HG02588 (cell line): Measurements from ENCODE around the gene METTL27.
"Not testable (repeated sequence)": the region's sequence is repeated elsewhere in the genome, so short reads cannot be mapped to it uniquely, and the experiment has no call there.

Experiments used
- ATAC-seq: cut with Tn5 transposase; IDR thresholded peaks from one replicate; pipeline ENCODE4 v1.9.1; 2021; ENCODE audit warnings: mild to moderate bottlenecking, moderate library complexity; ENCODE audit not compliant: unreplicated experiment

The METTL27 gene

GRCh38 chr7:73869011-73869798, 26.9 kb upstream of the METTL27 start:
- no peak for ATAC-seq

- ATAC-seq = no peak
These were observed 24.1 kb upstream of the METTL27 start for GRCh38 chr7:73866446-73866767.

DNA sequence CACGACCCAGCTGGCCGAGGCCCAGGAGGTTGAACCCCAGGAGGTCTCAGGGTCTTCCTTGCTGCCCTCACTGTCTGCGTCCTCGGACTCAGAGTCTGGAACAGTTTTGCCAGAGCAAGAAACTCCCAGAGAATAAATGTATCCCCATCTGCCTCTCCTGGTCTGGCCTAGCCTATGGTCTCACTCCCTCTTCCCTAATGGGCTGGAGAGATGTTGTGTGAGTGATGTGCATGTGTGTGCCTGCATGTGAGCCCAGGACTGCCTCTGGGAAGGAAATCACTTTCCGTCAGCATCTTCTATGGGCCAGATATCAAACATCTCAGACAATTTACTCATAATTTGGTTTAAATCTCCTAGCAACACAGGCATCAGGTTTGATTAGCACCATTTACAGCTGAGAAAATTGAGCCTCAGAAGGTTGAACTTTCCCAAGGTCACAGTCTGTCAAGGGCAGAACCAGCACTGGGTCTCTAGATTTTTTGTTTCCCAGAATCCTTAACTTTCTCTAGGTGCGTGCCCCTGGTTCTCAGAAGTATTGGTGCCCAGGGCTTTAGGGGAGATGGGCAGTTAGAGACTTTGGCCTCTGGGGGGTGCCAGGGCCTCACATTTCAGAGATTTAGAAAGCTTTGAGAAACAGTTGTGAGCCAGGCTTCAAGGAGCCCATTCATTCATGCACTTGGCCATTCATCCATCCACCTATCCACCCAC, 23.6 kb upstream of the METTL27 start:
- ATAC-seq = no peak

- ATAC-seq = no peak
These were observed 22.8 kb upstream of the METTL27 start for GRCh38 chr7:73864981-73865711.

- no peak for ATAC-seq
These were observed 19.0 kb upstream of the METTL27 start for GRCh38 chr7:73861305-73861704.

GRCh38 chr7:73860859-73861258, 18.5 kb upstream of the METTL27 start, which contains the start of gene TMEM270:
TSS of gene TMEM270 (plus strand) at chr7:73861159. CDS start at chr7:73861195, 36 bp downstream.
- ATAC-seq = no peak

DNA sequence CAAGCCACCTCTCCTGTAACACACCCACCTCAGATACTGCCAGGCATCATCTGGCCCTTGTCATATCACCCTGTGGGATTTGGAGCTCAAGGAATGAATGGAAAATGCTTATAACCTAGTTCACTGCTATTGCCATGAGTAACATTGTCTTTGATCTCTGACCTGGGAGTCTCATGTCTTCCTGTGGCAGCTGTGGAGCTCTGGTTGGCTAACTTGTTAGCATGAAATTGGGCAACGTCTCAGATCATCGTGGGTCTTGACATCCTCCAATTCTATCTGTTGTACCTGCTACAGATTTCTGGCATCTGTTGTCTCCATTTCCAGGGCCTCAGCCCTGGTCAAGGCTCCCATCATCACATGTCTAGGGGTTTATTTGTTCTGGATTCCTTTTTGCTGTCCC, 16.5 kb upstream of the METTL27 start:
- no peak for ATAC-seq

- ATAC-seq = no peak
These were observed 14.6 kb upstream of the METTL27 start for GRCh38 chr7:73856941-73857340.

DNA sequence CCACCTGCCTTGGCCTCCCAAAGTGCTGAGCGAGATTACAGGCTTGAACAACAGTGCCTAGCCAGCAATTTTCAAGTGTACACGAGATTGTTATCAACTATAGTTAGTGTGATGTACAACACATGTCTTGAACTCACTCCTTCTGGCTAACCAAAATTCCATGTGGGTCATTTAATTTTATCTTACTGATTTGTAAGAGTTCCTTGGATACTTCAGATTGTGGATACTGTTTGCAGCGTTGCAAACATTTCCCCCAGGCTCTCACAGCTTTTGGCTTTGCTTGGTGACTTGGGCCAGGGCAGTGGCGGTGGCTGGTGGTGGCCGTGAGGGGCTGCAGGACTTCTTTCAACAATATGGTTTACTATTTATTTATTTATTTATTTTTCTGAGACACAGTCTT, 10.2 kb upstream of the METTL27 start:
- no peak for ATAC-seq

DNA sequence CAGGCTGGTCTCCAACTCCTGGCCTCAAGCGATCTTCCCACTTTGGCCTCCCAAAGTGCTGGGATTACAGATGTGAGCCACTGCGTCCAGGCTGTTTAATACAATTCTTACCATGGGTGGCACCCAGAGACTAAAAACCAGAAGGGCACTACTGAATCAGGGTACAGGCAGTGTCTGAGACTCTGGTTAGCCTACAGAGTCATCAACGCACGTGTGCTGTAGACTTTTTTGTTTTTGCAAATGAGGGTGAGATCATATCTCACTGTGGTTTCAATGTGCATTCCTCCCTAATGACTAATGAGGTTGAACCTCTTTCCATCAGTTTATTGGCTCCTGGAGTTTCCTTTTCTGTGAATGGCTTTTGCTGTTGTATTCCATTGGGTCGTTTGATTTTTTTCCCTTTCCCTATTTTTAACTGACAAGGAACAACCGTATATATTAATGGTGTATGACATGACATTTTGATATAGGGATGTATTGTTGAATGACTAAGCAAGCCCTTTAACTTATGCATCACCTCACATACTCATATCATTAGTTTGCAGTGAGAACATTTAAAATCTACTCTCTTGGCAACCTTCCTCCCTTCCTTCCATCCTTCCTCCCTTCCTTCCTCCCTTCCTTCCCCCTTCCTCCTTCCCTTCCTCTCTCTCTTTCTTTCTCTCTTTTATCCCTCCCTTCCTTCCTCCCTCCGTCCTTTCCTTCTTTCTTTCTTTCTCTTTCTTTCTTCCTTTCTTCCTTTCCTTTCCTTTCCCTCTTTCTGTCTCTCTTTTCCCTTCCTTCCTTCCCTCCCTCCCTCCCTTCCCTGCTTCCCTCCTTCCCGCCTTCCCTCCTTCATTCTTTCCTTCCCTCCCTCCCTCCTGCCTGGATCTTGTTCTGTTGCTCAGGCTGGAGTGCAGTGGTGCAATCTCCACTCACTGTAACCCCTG, 9.4 kb upstream of the METTL27 start:
- no peak for ATAC-seq

GRCh38 chr7:73850781-73851207, 8.5 kb upstream of the METTL27 start:
- no peak for ATAC-seq

GRCh38 chr7:73847941-73848723, 5.8 kb upstream of the METTL27 start:
- ATAC-seq = no peak

- not testable (repeated sequence) for ATAC-seq
These were observed 3.4 kb upstream of the METTL27 start for GRCh38 chr7:73845701-73846195.

GRCh38 chr7:73844848-73845460, 2.6 kb upstream of the METTL27 start:
- no peak for ATAC-seq

GRCh38 chr7:73844131-73844547, 1.8 kb upstream of the METTL27 start:
- no peak for ATAC-seq

GRCh38 chr7:73841689-73842066, 638 bp downstream of the METTL27 start:
- no peak for ATAC-seq

DNA sequence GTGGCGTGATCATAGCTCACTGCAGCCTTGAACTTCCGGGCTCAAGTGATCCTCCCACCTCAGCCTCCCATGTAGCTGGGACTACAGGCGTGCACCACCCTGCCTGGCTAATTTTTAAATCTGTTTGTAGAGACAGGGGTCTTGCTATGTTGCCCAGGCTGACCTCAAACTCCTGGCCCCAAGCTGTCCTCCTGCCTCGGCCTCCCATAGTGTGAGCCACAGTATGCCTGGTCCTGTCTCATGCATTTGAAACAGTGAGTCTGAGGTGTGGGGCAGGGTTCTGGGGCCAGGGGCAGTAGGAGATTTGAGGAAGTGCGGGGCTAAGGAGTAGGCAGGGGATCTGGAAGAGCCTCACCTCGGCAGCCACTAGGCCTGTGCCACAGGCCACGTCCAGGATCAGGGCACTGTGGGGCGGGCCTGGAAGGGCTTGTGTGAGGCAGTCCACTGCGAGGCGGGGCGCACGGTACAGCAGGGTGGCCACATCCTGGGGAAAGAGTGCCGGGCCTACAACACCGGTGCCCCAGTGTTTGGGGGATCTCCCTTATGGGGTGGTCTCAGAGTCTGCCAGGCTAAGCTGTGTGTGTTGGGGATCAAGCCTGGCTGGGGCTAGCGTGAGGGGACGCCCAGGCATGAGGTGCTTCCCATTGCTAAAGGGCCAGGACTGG, 1.5 kb downstream of the METTL27 start:
- ATAC-seq = no peak
